ENCODE results near the gene KCNB1.
A peak's percentile ranks its signal among the peaks of the same experiment; 100 is the strongest.

Gene KCNB1

GRCh38 chr20:49505518-49505917 is 23.1 kb upstream of the KCNB1 start:
- DNase-seq (ENCODE audit: low read depth), result peak; percentile 30
- H3K4me3 ChIP-seq (ENCODE audit: control insufficient read depth, low read depth, low read length), result no peak overlapping the region
- TF ChIP-seq CTCF (conservative IDR thresholded peaks at IDR 0.05; ENCODE audit: control insufficient read depth, insufficient read depth, low read depth, low read length), result no peak

GRCh38 chr20:49503176-49503575 is 20.7 kb upstream of the KCNB1 start:
- no peak for TF ChIP-seq CTCF (conservative IDR thresholded peaks at IDR 0.05; ENCODE audit: control insufficient read depth, insufficient read depth, low read depth, low read length)
- H3K4me3 ChIP-seq (ENCODE audit: control insufficient read depth, low read depth, low read length), result no peak overlapping the region
- no peak for DNase-seq (ENCODE audit: low read depth)

GRCh38 chr20:49501917-49502316 is 19.4 kb upstream of the KCNB1 start:
- DNase-seq (ENCODE audit: low read depth), result peak; percentile 42
- no peak for TF ChIP-seq CTCF (conservative IDR thresholded peaks at IDR 0.05; ENCODE audit: control insufficient read depth, insufficient read depth, low read depth, low read length)
- no peak overlapping the region for H3K4me3 ChIP-seq (ENCODE audit: control insufficient read depth, low read depth, low read length)

GRCh38 chr20:49497398-49497669 is 14.9 kb upstream of the KCNB1 start:
- TF ChIP-seq CTCF (conservative IDR thresholded peaks at IDR 0.05; ENCODE audit: control insufficient read depth, insufficient read depth, low read depth, low read length), result no peak
- DNase-seq (ENCODE audit: low read depth), result no peak
- H3K4me3 ChIP-seq (ENCODE audit: control insufficient read depth, low read depth, low read length), result no peak overlapping the region

GRCh38 chr20:49496553-49497397 is 14.3 kb upstream of the KCNB1 start:
- DNase-seq (ENCODE audit: low read depth), result no peak
- no peak overlapping the region for H3K4me3 ChIP-seq (ENCODE audit: control insufficient read depth, low read depth, low read length)
- no peak for TF ChIP-seq CTCF (conservative IDR thresholded peaks at IDR 0.05; ENCODE audit: control insufficient read depth, insufficient read depth, low read depth, low read length)

GRCh38 chr20:49496043-49496442 is 13.6 kb upstream of the KCNB1 start:
- DNase-seq (ENCODE audit: low read depth), result no peak
- no peak for TF ChIP-seq CTCF (conservative IDR thresholded peaks at IDR 0.05; ENCODE audit: control insufficient read depth, insufficient read depth, low read depth, low read length)
- no peak overlapping the region for H3K4me3 ChIP-seq (ENCODE audit: control insufficient read depth, low read depth, low read length)

GRCh38 chr20:49490689-49491088 is 8.2 kb upstream of the KCNB1 start:
- no peak for DNase-seq (ENCODE audit: low read depth)
- TF ChIP-seq CTCF (conservative IDR thresholded peaks at IDR 0.05; ENCODE audit: control insufficient read depth, insufficient read depth, low read depth, low read length), result no peak
- no peak overlapping the region for H3K4me3 ChIP-seq (ENCODE audit: control insufficient read depth, low read depth, low read length)
